Tibial artery (tissue), 4 donors: Measurements from ENCODE around the gene TPGS2.

Experiments used
- DNase-seq, 2 donors: peaks; one replicate each; pipeline ENCODE4 v3.0.0-alpha.2; 2019
- H3K27ac ChIP-seq, 2 donors: fragments of 200-600 bp; sonication (generic) in 1 of 2; 1 replicate in 1 of 2; 2 replicates in 1 of 2; pipeline ENCODE4 v1.5.1; 2018 to 2019; ENCODE audit warnings: mild to moderate bottlenecking in 1 of 2
- H3K27me3 ChIP-seq, 2 donors: fragments of 200-600 bp; sonication (generic) in 1 of 2; one replicate each; pipeline versions ENCODE4 v1.5.1 to v1.6.0; 2016 to 2019
- H3K36me3 ChIP-seq, 3 donors: fragments of 200-600 bp; sonication (generic) in 2 of 3; one replicate each; pipeline ENCODE4 v1.5.1; 2016 to 2019; ENCODE audit warnings: mild to moderate bottlenecking in 2 of 3
- H3K4me1 ChIP-seq, 4 donors: fragments of 200-600 bp; sonication (generic) in 2 of 4; 1 replicate in 3 of 4; 2 replicates in 1 of 4; pipeline ENCODE4 v1.5.1; 2016 to 2019
- H3K4me3 ChIP-seq, 2 donors: fragments of 200-600 bp; sonication (generic) in 1 of 2; 1 replicate in 1 of 2; 2 replicates in 1 of 2; pipeline ENCODE4 v1.5.1; 2018 to 2019; ENCODE audit warnings: mild to moderate bottlenecking in 2 of 2
- H3K9me3 ChIP-seq, 3 donors: fragments of 200-600 bp; sonication (generic) in 1 of 3; one replicate each; pipeline ENCODE4 v1.5.1; 2016 to 2019
- intact Hi-C: fragments of 100-400 bp; cut with DNase I; formaldehyde crosslinking; loops from one replicate; pipeline ENCODE4 v1.15.0; 2023; ENCODE audit warnings: low total_unique reads
- TF ChIP-seq, protein P1 (sequence below), 2 experiments: fragments of 200-600 bp in 1 of 2; fragments of 450-650 bp in 1 of 2; IDR thresholded peaks; one replicate each; pipeline ENCODE4 v1.5.1; 2017 to 2019; ENCODE audit warnings: antibody characterized with exemption in 2 of 2, mild to moderate bottlenecking in 1 of 2, moderate library complexity in 1 of 2

Gene TPGS2

DNA sequence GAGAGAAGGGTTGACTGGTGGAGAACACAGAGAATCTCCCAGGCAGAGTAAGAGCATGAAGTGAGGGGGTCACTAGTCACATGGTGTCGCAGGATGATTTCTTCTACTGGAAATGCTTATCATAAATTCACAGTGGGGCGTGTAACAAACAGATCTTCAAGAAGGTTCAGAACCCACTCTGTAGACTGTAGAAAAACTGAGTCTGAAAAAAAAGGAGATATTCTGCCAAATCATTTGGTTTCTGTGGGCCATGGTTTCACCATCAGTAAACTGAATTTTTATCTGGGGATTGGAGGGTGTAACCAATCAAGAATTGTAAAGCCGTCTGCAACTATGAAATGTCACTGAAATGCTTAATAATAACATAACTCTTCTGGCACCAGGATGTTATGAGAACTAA is 15.0 kb downstream of the TPGS2 start:
- no peak for DNase-seq
- peaks cover 0 to 46% (median 12%) of the 10 kb centered on the region in 3 donors for H3K36me3 ChIP-seq
- intact Hi-C loops = loop anchor here (5.0 kb wide), 1 partner anchor 127 kb away; no protein-coding TSS in a partner anchor

GRCh38 chr18:36813101-36813775 is 15.6 kb downstream of the TPGS2 start:
- H3K27ac ChIP-seq = no peak overlapping the region
- intact Hi-C loops = loop anchor here (5.0 kb wide), 1 partner anchor 126 kb away; no protein-coding TSS in a partner anchor

More for the DNA sequence above, 15.0 kb downstream of the TPGS2 start:
- peaks cover 0 to 6% (median 0%) of the 10 kb centered on the region in 4 donors for H3K4me1 ChIP-seq
- no peaks in the 10 kb centered on the region for H3K27me3 ChIP-seq
- no peak overlapping the region for H3K27ac ChIP-seq
- TF ChIP-seq, protein P1, sequence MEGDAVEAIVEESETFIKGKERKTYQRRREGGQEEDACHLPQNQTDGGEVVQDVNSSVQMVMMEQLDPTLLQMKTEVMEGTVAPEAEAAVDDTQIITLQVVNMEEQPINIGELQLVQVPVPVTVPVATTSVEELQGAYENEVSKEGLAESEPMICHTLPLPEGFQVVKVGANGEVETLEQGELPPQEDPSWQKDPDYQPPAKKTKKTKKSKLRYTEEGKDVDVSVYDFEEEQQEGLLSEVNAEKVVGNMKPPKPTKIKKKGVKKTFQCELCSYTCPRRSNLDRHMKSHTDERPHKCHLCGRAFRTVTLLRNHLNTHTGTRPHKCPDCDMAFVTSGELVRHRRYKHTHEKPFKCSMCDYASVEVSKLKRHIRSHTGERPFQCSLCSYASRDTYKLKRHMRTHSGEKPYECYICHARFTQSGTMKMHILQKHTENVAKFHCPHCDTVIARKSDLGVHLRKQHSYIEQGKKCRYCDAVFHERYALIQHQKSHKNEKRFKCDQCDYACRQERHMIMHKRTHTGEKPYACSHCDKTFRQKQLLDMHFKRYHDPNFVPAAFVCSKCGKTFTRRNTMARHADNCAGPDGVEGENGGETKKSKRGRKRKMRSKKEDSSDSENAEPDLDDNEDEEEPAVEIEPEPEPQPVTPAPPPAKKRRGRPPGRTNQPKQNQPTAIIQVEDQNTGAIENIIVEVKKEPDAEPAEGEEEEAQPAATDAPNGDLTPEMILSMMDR (IDR thresholded peaks at IDR 0.05) = no peak
- no peak overlapping the region for H3K4me3 ChIP-seq
- no peaks in the 10 kb centered on the region for H3K9me3 ChIP-seq

DNA sequence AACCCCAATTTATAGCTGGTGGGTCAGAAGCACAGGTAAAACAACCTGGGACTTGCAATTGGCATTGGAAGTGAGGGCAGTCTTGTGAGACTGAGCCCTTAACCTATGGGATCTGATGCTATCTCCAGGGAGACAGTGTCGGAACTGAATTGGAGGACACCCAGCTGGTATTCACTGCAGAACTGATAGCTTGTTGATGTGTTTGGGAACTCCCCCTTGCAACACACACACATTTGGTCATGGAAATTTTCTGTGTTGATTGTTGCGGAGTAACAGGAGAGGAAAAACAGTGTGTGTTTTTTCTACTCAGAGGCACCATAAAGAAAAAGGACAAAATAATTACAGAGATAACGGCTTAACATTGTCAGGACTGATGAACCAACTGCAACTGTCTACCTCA is 16.1 kb downstream of the TPGS2 start:
- intact Hi-C loops = loop anchor here (5.0 kb wide), 1 partner anchor 125 kb away; no protein-coding TSS in a partner anchor
- no peak overlapping the region for H3K4me3 ChIP-seq
- no peak overlapping the region for H3K27ac ChIP-seq
- TF ChIP-seq, protein P1 (IDR thresholded peaks at IDR 0.05) = no peak
- H3K27me3 ChIP-seq = no peaks in the 10 kb centered on the region
- peaks cover 0 to 6% (median 0%) of the 10 kb centered on the region in 4 donors for H3K4me1 ChIP-seq
- H3K36me3 ChIP-seq = peaks cover 0 to 38% (median 7%) of the 10 kb centered on the region in 3 donors
- H3K9me3 ChIP-seq = no peaks in the 10 kb centered on the region
- peak in 1 of 2 donors; percentile 24 for DNase-seq

More at GRCh38 chr18:36813101-36813775, 15.6 kb downstream of the TPGS2 start:
- Histone ChIP-seq H3K9me3 (no peaks in the 10 kb centered on the region), H3K4me1 (peaks cover 0 to 6% (median 0%) of the 10 kb centered on the region in 4 donors), H3K4me3 (no peak overlapping the region), H3K36me3 (peaks cover 0 to 41% (median 12%) of the 10 kb centered on the region in 3 donors), H3K27me3 (no peaks in the 10 kb centered on the region)
- TF ChIP-seq, protein P1 (IDR thresholded peaks at IDR 0.05) = no peak
- DNase-seq = no peak

DNA sequence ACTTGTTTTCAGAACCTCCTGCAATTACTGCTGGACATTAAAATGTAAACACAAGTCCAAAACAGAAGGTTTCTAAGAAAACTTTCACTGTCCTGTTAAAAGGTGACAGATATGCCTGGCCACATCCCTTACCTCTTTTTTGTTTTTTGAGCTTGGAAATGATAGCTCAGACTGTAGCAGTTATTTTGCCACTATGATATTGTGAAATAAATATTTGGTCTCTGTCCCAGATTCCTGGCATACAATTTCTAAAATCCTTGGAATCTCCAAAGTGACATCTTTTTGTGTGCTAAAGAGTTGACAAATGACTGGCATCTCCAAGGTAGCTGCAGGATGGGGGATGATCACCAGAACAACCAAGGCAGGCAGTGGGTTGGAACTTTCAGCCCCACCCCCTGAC is 16.8 kb downstream of the TPGS2 start:
- Histone ChIP-seq H3K36me3 (peaks cover 0 to 38% (median 6%) of the 10 kb centered on the region in 3 donors), H3K27me3 (no peaks in the 10 kb centered on the region), H3K27ac (no peak overlapping the region), H3K4me3 (no peak overlapping the region), H3K9me3 (no peaks in the 10 kb centered on the region), H3K4me1 (peaks cover 0 to 6% (median 0%) of the 10 kb centered on the region in 4 donors)
- TF ChIP-seq, protein P1 (IDR thresholded peaks at IDR 0.05) = no peak
- intact Hi-C loops = loop anchor here (5.0 kb wide), 1 partner anchor 125 kb away; no protein-coding TSS in a partner anchor
- no peak for DNase-seq

GRCh38 chr18:36811430-36811829 is 17.4 kb downstream of the TPGS2 start:
- Histone ChIP-seq H3K9me3 (no peaks in the 10 kb centered on the region), H3K27me3 (no peaks in the 10 kb centered on the region), H3K4me3 (no peak overlapping the region), H3K36me3 (peaks cover 0 to 36% (median 8%) of the 10 kb centered on the region in 3 donors), H3K27ac (no peak overlapping the region), H3K4me1 (peaks cover 0 to 6% (median 0%) of the 10 kb centered on the region in 4 donors)
- TF ChIP-seq, protein P1 (IDR thresholded peaks at IDR 0.05) = no peak
- DNase-seq = no peak
- intact Hi-C loops = loop anchor here (5.0 kb wide), 1 partner anchor 124 kb away; no protein-coding TSS in a partner anchor
